ENCODE measurements around the gene NPL.

DNA sequence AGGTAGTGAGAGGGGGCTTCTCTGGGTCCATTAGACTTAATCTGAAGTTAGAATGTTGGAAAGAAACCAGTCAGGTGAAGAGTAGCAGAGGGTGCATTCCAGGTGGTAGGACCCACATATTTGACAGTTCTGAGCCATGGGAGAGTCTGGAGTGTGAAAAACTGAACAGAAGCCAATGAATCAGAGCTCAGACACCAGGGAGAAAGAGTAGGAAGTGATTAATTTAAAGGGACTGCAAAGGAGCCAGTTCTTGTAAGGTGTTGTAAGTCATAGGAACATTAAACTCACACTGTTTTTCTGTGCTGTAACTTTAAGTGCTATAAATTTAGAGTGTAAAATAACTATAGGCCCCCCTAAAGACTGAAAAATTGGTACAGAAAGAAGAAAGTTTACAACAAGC is 43.7 kb downstream of the NPL start:
- TF ChIP-seq, protein P1, sequence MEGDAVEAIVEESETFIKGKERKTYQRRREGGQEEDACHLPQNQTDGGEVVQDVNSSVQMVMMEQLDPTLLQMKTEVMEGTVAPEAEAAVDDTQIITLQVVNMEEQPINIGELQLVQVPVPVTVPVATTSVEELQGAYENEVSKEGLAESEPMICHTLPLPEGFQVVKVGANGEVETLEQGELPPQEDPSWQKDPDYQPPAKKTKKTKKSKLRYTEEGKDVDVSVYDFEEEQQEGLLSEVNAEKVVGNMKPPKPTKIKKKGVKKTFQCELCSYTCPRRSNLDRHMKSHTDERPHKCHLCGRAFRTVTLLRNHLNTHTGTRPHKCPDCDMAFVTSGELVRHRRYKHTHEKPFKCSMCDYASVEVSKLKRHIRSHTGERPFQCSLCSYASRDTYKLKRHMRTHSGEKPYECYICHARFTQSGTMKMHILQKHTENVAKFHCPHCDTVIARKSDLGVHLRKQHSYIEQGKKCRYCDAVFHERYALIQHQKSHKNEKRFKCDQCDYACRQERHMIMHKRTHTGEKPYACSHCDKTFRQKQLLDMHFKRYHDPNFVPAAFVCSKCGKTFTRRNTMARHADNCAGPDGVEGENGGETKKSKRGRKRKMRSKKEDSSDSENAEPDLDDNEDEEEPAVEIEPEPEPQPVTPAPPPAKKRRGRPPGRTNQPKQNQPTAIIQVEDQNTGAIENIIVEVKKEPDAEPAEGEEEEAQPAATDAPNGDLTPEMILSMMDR (conservative IDR thresholded peaks at IDR 0.05) = no peak
- TF ChIP-seq ZFX (IDR thresholded peaks at IDR 0.05) = no peak
